T-helper 2 cell treated with Interferon-gamma antibody and Interleukin-4, amounts not matched to agents 5 μg/mL and 100 μg/mL, for 36 hours (primary cell): ENCODE data around the gene RBMS2.
A peak's percentile ranks its signal among the peaks of the same experiment; 100 is the strongest.

Experiments
- DNase-seq: peaks from one replicate; pipeline ENCODE4 v3.0.0; 2021; ENCODE audit warnings: low spot score
- H3K27ac Mint-ChIP-seq: one replicate; pipeline ENCODE4 v1.8.0; 2021; ENCODE audit warnings: mild to moderate bottlenecking, mixed read lengths
- H3K27me3 Mint-ChIP-seq: one replicate; pipeline ENCODE4 v1.8.0; 2021; ENCODE audit warnings: low read depth, mixed read lengths
- H3K36me3 Mint-ChIP-seq: one replicate; pipeline ENCODE4 v1.8.0; 2021; ENCODE audit warnings: low read depth, mixed read lengths
- H3K4me1 Mint-ChIP-seq: one replicate; pipeline ENCODE4 v1.8.0; 2021; ENCODE audit warnings: low read depth, mixed read lengths
- H3K4me3 Mint-ChIP-seq: one replicate; pipeline ENCODE4 v1.8.0; 2022; ENCODE audit warnings: mild to moderate bottlenecking, moderate library complexity, mixed read lengths
- H3K9me3 Mint-ChIP-seq: one replicate; pipeline ENCODE4 v1.8.0; 2021; ENCODE audit warnings: mixed read lengths

The RBMS2 gene

GRCh38 chr12:56634837-56635791 lies 113.5 kb downstream of the RBMS2 start:
- Mint-ChIP-seq H3K27me3 (no peaks in the 10 kb centered on the region), H3K4me1 (peaks cover 50% of the 10 kb centered on the region), H3K9me3 (no peaks in the 10 kb centered on the region), H3K36me3 (peaks cover 29% of the 10 kb centered on the region), H3K4me3 (peak overlapping the region; percentile 92), H3K27ac (peak overlapping the region; percentile 96)
- DNase-seq: peak; percentile 62

GRCh38 chr12:56635806-56636674 lies 114.4 kb downstream of the RBMS2 start:
- Mint-ChIP-seq H3K36me3 (peaks cover 33% of the 10 kb centered on the region), H3K27me3 (no peaks in the 10 kb centered on the region), H3K27ac (peak overlapping the region; percentile 96), H3K4me1 (peaks cover 43% of the 10 kb centered on the region), H3K4me3 (peak overlapping the region; percentile 92), H3K9me3 (no peaks in the 10 kb centered on the region)
- DNase-seq: peak; percentile 74

GRCh38 chr12:56636675-56637540 lies 115.3 kb downstream of the RBMS2 start:
- no peaks in the 10 kb centered on the region for H3K27me3 Mint-ChIP-seq
- H3K4me1 Mint-ChIP-seq: peaks cover 38% of the 10 kb centered on the region
- H3K4me3 Mint-ChIP-seq: peak overlapping the region; percentile 92
- peaks cover 33% of the 10 kb centered on the region for H3K36me3 Mint-ChIP-seq
- H3K9me3 Mint-ChIP-seq: no peaks in the 10 kb centered on the region
- H3K27ac Mint-ChIP-seq: peak overlapping the region; percentile 96
- DNase-seq: peak; percentile 88

- peak overlapping the region; percentile 43 for H3K27ac Mint-ChIP-seq
- DNase-seq: no peak
- H3K27me3 Mint-ChIP-seq: no peaks in the 10 kb centered on the region
- H3K4me3 Mint-ChIP-seq: peak overlapping the region; percentile 10
- H3K36me3 Mint-ChIP-seq: peaks cover 40% of the 10 kb centered on the region
- peaks cover 41% of the 10 kb centered on the region for H3K4me1 Mint-ChIP-seq
- no peaks in the 10 kb centered on the region for H3K9me3 Mint-ChIP-seq
Measured at GRCh38 chr12:56637621-56638020, 116.0 kb downstream of the RBMS2 start.

GRCh38 chr12:56641219-56641618 lies 119.6 kb downstream of the RBMS2 start:
- peaks cover 38% of the 10 kb centered on the region for H3K4me1 Mint-ChIP-seq
- H3K27me3 Mint-ChIP-seq: no peaks in the 10 kb centered on the region
- no peak for DNase-seq
- H3K36me3 Mint-ChIP-seq: peaks cover 64% of the 10 kb centered on the region
- H3K9me3 Mint-ChIP-seq: no peaks in the 10 kb centered on the region
- H3K27ac Mint-ChIP-seq: no peak overlapping the region
- no peak overlapping the region for H3K4me3 Mint-ChIP-seq

- Mint-ChIP-seq H3K4me1 (peaks cover 28% of the 10 kb centered on the region), H3K4me3 (peak overlapping the region; percentile 81), H3K9me3 (no peaks in the 10 kb centered on the region), H3K36me3 (peaks cover 42% of the 10 kb centered on the region), H3K27me3 (no peaks in the 10 kb centered on the region), H3K27ac (peak overlapping the region; percentile 94)
- no peak for DNase-seq
Measured at GRCh38 chr12:56644654-56645053, 123.0 kb downstream of the RBMS2 start.

- H3K9me3 Mint-ChIP-seq: no peaks in the 10 kb centered on the region
- DNase-seq: no peak
- H3K4me1 Mint-ChIP-seq: peaks cover 28% of the 10 kb centered on the region
- H3K36me3 Mint-ChIP-seq: peaks cover 38% of the 10 kb centered on the region
- H3K27me3 Mint-ChIP-seq: no peaks in the 10 kb centered on the region
- peak overlapping the region; percentile 94 for H3K27ac Mint-ChIP-seq
- H3K4me3 Mint-ChIP-seq: peak overlapping the region; percentile 81
Measured at GRCh38 chr12:56645201-56645716, 123.6 kb downstream of the RBMS2 start.
